WTC11 (cell line): ENCODE results near the gene STARD8. TPM values are rescaled to one million over a fixed set of nuclear protein-coding genes. Genes with fewer than 3 reads are reported as not detected.

Experiments used
- ATAC-seq: fragments of 200-7000 bp; cut with Tn5 transposase; 2 replicates; pipeline ENCODE4 v1.10.0; 2021; ENCODE audit warnings: mild to moderate bottlenecking, moderate library complexity
- CTCF ChIA-PET: fragments of 300-600 bp; sonication (Branson Sonifier 250); formaldehyde crosslinking; loops from one replicate; lab custom pipeline; 2021; ENCODE audit warnings: antibody characterized with exemption; lab: Charles Lee
- POLR2A ChIA-PET: fragments of 350-600 bp; sonication (Branson Sonifier 250); formaldehyde crosslinking; loops from one replicate; lab custom pipeline; 2021; ENCODE audit warnings: antibody characterized with exemption; lab: Charles Lee
- DNase-seq: peaks from one replicate; pipeline ENCODE4 v3.0.0; 2021; ENCODE audit warnings: low spot score
- H3K27ac Mint-ChIP-seq: 2 replicates; pipeline ENCODE4 v1.8.0; 2021; ENCODE audit warnings: mixed read lengths
- H3K27me3 Mint-ChIP-seq: 2 replicates; pipeline ENCODE4 v1.8.0; 2021; ENCODE audit warnings: low read depth, mild to moderate bottlenecking, moderate library complexity, mixed read lengths
- H3K36me3 Mint-ChIP-seq: 2 replicates; pipeline ENCODE4 v1.8.0; 2021; ENCODE audit warnings: mixed read lengths
- H3K4me1 Mint-ChIP-seq: 2 replicates; pipeline ENCODE4 v1.8.0; 2022; ENCODE audit warnings: mixed read lengths
- H3K4me3 Mint-ChIP-seq: 2 replicates; pipeline ENCODE4 v1.8.0; 2021; ENCODE audit warnings: mild to moderate bottlenecking, moderate library complexity, mixed read lengths
- H3K9me3 Mint-ChIP-seq: 2 replicates; pipeline ENCODE4 v1.8.0; 2021; ENCODE audit warnings: mixed read lengths
- CREB1 ChIP-seq: sonication (generic); formaldehyde crosslinking; IDR thresholded peaks from 2 replicates; pipeline ENCODE4 v1.8.0; 2023; ENCODE audit warnings: mild to moderate bottlenecking, missing genetic modification reagents
- ELF4 ChIP-seq: sonication (generic); formaldehyde crosslinking; IDR thresholded peaks from 2 replicates; pipeline ENCODE4 v1.8.1; 2022; ENCODE audit warnings: low read depth, mild to moderate bottlenecking, moderate library complexity, missing genetic modification reagents
- ETV6 ChIP-seq: sonication (generic); formaldehyde crosslinking; IDR thresholded peaks from 2 replicates; pipeline ENCODE4 v1.8.1; 2022; ENCODE audit warnings: mild to moderate bottlenecking, missing genetic modification reagents
- GABPB1 ChIP-seq: sonication (generic); formaldehyde crosslinking; IDR thresholded peaks from 2 replicates; pipeline ENCODE4 v1.8.1; 2023; ENCODE audit warnings: mild to moderate bottlenecking, missing genetic modification reagents
- JAZF1 ChIP-seq: fragments of 250-450 bp; sonication (Bioruptor Pico); IDR thresholded peaks from 2 replicates; pipeline ENCODE4 v1.9.0; 2021; ENCODE audit warnings: moderate library complexity, mild to moderate bottlenecking, inconsistent platforms
- MXD4 ChIP-seq: fragments of 250-450 bp; sonication (Bioruptor Pico); IDR thresholded peaks from 2 replicates; pipeline ENCODE4 v1.8.0; 2021; ENCODE audit warnings: mild to moderate bottlenecking, moderate library complexity, borderline replicate concordance
- MYBL2 ChIP-seq: sonication (generic); formaldehyde crosslinking; IDR thresholded peaks from 2 replicates; pipeline ENCODE4 v1.8.1; 2023; ENCODE audit warnings: mild to moderate bottlenecking, moderate library complexity, missing genetic modification reagents
- NFATC4 ChIP-seq: fragments of 250-450 bp; sonication (Bioruptor Pico); IDR thresholded peaks from 2 replicates; pipeline ENCODE4 v1.9.0; 2021; ENCODE audit warnings: mild to moderate bottlenecking
- NFE2L1 ChIP-seq: sonication (generic); formaldehyde crosslinking; IDR thresholded peaks from 2 replicates; pipeline ENCODE4 v1.8.1; 2023; ENCODE audit warnings: missing genetic modification reagents
- NR1H2 ChIP-seq: sonication (generic); formaldehyde crosslinking; IDR thresholded peaks from 2 replicates; pipeline ENCODE4 v1.9.0; 2021; ENCODE audit warnings: mild to moderate bottlenecking, moderate library complexity, missing genetic modification reagents
- SOX15 ChIP-seq: fragments of 250-450 bp; sonication (Bioruptor Pico); IDR thresholded peaks from 2 replicates; pipeline ENCODE4 v1.9.0; 2021; ENCODE audit warnings: mild to moderate bottlenecking
- ZBTB21 ChIP-seq: sonication (generic); formaldehyde crosslinking; IDR thresholded peaks from 2 replicates; pipeline ENCODE4 v1.8.1; 2023; ENCODE audit warnings: mild to moderate bottlenecking, missing genetic modification reagents, borderline replicate concordance
- ZNF263 ChIP-seq: sonication (generic); formaldehyde crosslinking; IDR thresholded peaks from 2 replicates; pipeline ENCODE4 v1.8.1; 2022; ENCODE audit warnings: low read depth, mild to moderate bottlenecking, moderate library complexity, missing genetic modification reagents
- total RNA-seq: library from RNA; stranded (reverse); gene quantifications from 3 replicates; pipeline ENCODE4 v1.2.3, GENCODE V29; 2021
- TF ChIP-seq, protein P1 (sequence below): sonication (generic); formaldehyde crosslinking; IDR thresholded peaks from 2 replicates; pipeline ENCODE4 v1.8.1; 2022; ENCODE audit warnings: mild to moderate bottlenecking, moderate library complexity, missing genetic modification reagents
- TF ChIP-seq, protein P2 (sequence below): sonication (generic); formaldehyde crosslinking; IDR thresholded peaks from 2 replicates; pipeline ENCODE4 v1.8.1; 2023; ENCODE audit warnings: mild to moderate bottlenecking, moderate library complexity, missing genetic modification reagents
- TF ChIP-seq, protein P3 (sequence below): sonication (generic); formaldehyde crosslinking; conservative IDR thresholded peaks from 2 replicates; pipeline ENCODE4 v1.8.1; 2022; ENCODE audit warnings: mild to moderate bottlenecking, missing genetic modification reagents
- TF ChIP-seq, protein P4 (sequence below): fragments of 200-600 bp; IDR thresholded peaks from 2 replicates; pipeline ENCODE4 v1.8.0; 2022; ENCODE audit warnings: antibody characterized with exemption
- TF ChIP-seq, protein P5 (sequence below): fragments of 250-450 bp; sonication (Bioruptor Pico); IDR thresholded peaks from 2 replicates; pipeline ENCODE4 v1.9.0; 2021; ENCODE audit warnings: mild to moderate bottlenecking, borderline replicate concordance
- TF ChIP-seq, protein P6 (sequence below): sonication (generic); formaldehyde crosslinking; IDR thresholded peaks from 2 replicates; pipeline ENCODE4 v1.8.0; 2022; ENCODE audit warnings: mild to moderate bottlenecking, missing genetic modification reagents
- TF ChIP-seq, protein P7 (sequence below): sonication (generic); formaldehyde crosslinking; IDR thresholded peaks from 2 replicates; pipeline ENCODE4 v1.8.0; 2022; ENCODE audit warnings: mild to moderate bottlenecking, missing genetic modification reagents

STARD8 gene
- total RNA-seq, 1 experiment from 2014 or later: 8.5 TPM

DNA sequence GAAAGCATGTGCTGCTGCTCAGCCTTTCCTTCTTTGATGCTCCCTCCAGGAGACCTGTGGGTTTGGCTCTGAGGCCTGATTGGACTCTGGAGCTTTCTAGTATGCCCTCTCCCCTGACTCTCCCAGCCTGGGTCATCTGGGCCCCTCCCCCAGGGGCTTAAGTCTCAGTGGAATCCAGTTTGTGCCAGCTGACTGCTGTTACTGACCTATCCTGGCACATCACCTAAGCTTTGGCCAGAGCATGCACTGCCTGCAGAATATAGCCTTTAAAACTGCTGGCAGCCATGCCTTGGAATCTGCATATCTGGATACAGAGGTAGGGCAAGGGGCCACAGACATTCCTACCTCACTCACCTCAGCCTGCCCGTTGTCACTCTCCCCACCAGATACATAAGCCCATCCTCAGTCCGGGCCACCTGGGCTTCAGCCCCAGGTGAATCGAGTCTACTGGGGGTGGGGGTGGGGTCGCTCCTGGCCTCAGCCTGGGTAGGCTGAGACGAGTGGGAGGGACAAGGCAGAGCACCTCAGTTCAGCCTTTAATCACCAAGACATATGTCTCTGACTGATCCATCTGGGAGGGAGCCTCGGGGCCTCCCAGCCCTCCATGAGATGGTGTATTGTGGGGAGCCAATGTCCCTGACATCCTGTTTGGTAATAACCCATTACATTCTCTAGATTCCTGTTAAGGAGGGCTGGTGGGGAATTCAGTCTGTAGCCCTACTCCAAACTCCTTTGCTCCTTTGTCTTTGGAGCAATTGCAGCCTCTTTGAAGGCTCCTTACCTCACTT, 61.2 kb downstream of the STARD8 start:
- ChIA-PET CTCF (interaction anchor here (0.7 kb wide), 1 partner anchor 200 kb away, joined by 3 read pairs; no protein-coding TSS in a partner anchor), POLR2A (no interaction called here)
- Mint-ChIP-seq H3K4me3 (no peak overlapping the region), H3K27ac (peak overlapping the region; percentile 45; the same call in 1 of the 2 replicates), H3K9me3 (no peaks in the 10 kb centered on the region), H3K27me3 (peaks cover 2% of the 10 kb centered on the region; the same call in 1 of the 2 replicates), H3K36me3 (no peaks in the 10 kb centered on the region; the same call in 1 of the 2 replicates), H3K4me1 (peaks cover 14% of the 10 kb centered on the region)
- TF ChIP-seq NR1H2 (CRISPR knock-in tag) (no peak), ZBTB21 (CRISPR knock-in tag) (no peak), MYBL2 (CRISPR knock-in tag) (no peak), NFE2L1 (CRISPR knock-in tag) (no peak), SOX15 (CRISPR knock-in tag) (no peak), CREB1 (CRISPR knock-in tag) (no peak), ZNF263 (no peak), NFATC4 (CRISPR knock-in tag) (no peak)
- TF ChIP-seq, protein P1, sequence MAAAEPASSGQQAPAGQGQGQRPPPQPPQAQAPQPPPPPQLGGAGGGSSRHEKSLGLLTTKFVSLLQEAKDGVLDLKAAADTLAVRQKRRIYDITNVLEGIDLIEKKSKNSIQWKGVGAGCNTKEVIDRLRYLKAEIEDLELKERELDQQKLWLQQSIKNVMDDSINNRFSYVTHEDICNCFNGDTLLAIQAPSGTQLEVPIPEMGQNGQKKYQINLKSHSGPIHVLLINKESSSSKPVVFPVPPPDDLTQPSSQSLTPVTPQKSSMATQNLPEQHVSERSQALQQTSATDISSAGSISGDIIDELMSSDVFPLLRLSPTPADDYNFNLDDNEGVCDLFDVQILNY (CRISPR knock-in tag): no peak
- TF ChIP-seq, protein P2, sequence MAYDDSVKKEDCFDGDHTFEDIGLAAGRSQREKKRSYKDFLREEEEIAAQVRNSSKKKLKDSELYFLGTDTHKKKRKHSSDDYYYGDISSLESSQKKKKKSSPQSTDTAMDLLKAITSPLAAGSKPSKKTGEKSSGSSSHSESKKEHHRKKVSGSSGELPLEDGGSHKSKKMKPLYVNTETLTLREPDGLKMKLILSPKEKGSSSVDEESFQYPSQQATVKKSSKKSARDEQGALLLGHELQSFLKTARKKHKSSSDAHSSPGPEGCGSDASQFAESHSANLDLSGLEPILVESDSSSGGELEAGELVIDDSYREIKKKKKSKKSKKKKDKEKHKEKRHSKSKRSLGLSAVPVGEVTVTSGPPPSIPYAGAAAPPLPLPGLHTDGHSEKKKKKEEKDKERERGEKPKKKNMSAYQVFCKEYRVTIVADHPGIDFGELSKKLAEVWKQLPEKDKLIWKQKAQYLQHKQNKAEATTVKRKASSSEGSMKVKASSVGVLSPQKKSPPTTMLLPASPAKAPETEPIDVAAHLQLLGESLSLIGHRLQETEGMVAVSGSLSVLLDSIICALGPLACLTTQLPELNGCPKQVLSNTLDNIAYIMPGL (CRISPR knock-in tag): no peak
- TF ChIP-seq, protein P3, sequence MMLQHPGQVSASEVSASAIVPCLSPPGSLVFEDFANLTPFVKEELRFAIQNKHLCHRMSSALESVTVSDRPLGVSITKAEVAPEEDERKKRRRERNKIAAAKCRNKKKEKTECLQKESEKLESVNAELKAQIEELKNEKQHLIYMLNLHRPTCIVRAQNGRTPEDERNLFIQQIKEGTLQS: no peak
- ATAC-seq: peak; percentile 88
- peak; percentile 23 for DNase-seq

DNA sequence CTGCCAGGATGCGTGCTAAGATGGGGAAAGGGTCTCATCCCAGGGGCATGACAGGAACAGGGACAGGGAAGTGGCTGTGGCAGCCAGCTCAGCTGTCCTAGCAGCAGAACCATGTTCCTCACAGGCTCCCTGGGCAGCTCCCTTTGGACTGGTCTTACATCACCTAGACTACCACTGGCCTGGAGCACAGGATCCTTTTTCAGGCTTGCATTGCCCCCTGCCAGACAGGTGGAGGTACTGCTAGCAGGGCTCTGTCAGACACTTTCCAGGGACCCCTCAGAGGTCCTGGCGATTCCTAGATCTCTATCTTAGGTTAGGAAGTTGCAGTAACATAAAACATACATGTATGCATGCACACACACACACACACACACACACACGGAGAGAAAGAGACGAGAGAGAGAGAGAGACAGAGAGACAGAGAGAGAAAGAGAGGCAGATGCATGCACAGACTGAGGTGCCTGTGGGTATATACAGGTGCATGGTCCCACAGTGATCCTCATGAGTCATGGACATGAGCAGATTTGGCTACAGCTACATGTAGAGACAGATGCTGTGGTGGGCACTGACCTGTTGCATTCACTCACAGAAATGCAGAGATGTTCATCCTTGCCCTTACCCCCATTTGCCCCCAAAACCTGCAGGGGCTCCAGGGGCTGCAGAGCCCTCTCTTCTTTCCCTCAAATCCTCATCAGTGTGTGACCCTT, 63.6 kb downstream of the STARD8 start:
- peaks cover 16% of the 10 kb centered on the region for H3K4me1 Mint-ChIP-seq
- TF ChIP-seq, protein P4, sequence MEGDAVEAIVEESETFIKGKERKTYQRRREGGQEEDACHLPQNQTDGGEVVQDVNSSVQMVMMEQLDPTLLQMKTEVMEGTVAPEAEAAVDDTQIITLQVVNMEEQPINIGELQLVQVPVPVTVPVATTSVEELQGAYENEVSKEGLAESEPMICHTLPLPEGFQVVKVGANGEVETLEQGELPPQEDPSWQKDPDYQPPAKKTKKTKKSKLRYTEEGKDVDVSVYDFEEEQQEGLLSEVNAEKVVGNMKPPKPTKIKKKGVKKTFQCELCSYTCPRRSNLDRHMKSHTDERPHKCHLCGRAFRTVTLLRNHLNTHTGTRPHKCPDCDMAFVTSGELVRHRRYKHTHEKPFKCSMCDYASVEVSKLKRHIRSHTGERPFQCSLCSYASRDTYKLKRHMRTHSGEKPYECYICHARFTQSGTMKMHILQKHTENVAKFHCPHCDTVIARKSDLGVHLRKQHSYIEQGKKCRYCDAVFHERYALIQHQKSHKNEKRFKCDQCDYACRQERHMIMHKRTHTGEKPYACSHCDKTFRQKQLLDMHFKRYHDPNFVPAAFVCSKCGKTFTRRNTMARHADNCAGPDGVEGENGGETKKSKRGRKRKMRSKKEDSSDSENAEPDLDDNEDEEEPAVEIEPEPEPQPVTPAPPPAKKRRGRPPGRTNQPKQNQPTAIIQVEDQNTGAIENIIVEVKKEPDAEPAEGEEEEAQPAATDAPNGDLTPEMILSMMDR: peak; percentile 73; the same call in 1 of the 2 replicates
- TF ChIP-seq, protein P5, sequence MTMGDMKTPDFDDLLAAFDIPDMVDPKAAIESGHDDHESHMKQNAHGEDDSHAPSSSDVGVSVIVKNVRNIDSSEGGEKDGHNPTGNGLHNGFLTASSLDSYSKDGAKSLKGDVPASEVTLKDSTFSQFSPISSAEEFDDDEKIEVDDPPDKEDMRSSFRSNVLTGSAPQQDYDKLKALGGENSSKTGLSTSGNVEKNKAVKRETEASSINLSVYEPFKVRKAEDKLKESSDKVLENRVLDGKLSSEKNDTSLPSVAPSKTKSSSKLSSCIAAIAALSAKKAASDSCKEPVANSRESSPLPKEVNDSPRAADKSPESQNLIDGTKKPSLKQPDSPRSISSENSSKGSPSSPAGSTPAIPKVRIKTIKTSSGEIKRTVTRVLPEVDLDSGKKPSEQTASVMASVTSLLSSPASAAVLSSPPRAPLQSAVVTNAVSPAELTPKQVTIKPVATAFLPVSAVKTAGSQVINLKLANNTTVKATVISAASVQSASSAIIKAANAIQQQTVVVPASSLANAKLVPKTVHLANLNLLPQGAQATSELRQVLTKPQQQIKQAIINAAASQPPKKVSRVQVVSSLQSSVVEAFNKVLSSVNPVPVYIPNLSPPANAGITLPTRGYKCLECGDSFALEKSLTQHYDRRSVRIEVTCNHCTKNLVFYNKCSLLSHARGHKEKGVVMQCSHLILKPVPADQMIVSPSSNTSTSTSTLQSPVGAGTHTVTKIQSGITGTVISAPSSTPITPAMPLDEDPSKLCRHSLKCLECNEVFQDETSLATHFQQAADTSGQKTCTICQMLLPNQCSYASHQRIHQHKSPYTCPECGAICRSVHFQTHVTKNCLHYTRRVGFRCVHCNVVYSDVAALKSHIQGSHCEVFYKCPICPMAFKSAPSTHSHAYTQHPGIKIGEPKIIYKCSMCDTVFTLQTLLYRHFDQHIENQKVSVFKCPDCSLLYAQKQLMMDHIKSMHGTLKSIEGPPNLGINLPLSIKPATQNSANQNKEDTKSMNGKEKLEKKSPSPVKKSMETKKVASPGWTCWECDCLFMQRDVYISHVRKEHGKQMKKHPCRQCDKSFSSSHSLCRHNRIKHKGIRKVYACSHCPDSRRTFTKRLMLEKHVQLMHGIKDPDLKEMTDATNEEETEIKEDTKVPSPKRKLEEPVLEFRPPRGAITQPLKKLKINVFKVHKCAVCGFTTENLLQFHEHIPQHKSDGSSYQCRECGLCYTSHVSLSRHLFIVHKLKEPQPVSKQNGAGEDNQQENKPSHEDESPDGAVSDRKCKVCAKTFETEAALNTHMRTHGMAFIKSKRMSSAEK (CRISPR knock-in tag): no peak
- no peak for TF ChIP-seq ETV6 (CRISPR knock-in tag)
- TF ChIP-seq MXD4 (CRISPR knock-in tag): no peak
- TF ChIP-seq, protein P6, sequence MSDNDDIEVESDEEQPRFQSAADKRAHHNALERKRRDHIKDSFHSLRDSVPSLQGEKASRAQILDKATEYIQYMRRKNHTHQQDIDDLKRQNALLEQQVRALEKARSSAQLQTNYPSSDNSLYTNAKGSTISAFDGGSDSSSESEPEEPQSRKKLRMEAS (CRISPR knock-in tag): no peak
- TF ChIP-seq, protein P7, sequence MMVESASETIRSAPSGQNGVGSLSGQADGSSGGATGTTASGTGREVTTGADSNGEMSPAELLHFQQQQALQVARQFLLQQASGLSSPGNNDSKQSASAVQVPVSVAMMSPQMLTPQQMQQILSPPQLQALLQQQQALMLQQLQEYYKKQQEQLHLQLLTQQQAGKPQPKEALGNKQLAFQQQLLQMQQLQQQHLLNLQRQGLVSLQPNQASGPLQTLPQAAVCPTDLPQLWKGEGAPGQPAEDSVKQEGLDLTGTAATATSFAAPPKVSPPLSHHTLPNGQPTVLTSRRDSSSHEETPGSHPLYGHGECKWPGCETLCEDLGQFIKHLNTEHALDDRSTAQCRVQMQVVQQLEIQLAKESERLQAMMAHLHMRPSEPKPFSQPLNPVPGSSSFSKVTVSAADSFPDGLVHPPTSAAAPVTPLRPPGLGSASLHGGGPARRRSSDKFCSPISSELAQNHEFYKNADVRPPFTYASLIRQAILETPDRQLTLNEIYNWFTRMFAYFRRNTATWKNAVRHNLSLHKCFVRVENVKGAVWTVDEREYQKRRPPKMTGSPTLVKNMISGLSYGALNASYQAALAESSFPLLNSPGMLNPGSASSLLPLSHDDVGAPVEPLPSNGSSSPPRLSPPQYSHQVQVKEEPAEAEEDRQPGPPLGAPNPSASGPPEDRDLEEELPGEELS (CRISPR knock-in tag): no peak
- TF ChIP-seq ELF4 (CRISPR knock-in tag): no peak
- TF ChIP-seq GABPB1: peak; percentile 72
- TF ChIP-seq JAZF1 (CRISPR knock-in tag): no peak
- no peaks in the 10 kb centered on the region for H3K9me3 Mint-ChIP-seq
- CTCF ChIA-PET: interaction anchor here (0.5 to 2.1 kb wide), 40 partner anchors 9 to 586 kb away, joined by 3 to 18 read pairs (median 4); partner anchors contain the start of genes OPHN1 and STARD8
- POLR2A ChIA-PET: no interaction called here
- no peak overlapping the region for H3K4me3 Mint-ChIP-seq
- H3K27me3 Mint-ChIP-seq: no peaks in the 10 kb centered on the region
- H3K27ac Mint-ChIP-seq: no peak overlapping the region
- DNase-seq (peak; percentile 65), ATAC-seq (peak; percentile 69)
- H3K36me3 Mint-ChIP-seq: no peaks in the 10 kb centered on the region; the same call in 1 of the 2 replicates
